ENCODE data around the gene ZCCHC14. TPM values are rescaled to one million over a fixed set of nuclear protein-coding genes. Genes with fewer than 3 reads are reported as not detected.
"Not testable (repeated sequence)": the region's sequence is repeated elsewhere in the genome, so short reads cannot be mapped to it uniquely, and the experiment has no call there.

ZCCHC14 gene
- total and polyA plus RNA-seq, 2 of the 13 experiments (the other 11 are each of a cell fraction or from before 2014, with no cell fraction given) = 12.4 to 12.5 TPM

DNA sequence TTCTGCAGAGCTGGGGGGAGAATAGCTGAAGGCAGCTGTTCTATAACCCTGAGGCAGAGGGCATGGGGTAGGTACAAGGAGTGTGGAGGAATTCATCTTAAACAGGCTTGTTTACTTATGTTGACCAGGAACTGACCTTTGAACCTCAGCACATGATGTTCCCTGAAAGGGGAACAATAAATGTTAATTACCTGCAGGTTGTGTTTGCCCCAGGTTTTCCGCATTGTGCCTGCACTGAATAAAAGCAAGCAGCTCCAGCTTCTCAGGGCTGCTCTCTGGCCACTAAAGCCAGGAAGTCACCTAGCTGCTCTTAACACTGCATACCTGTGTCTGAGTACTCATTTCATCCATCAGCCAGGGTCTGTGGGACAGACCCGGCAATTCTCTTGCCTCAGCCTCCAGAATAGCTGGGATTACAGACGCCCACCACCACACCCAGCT is 113.5 kb downstream of the ZCCHC14 start (continued):
- TF ChIP-seq, protein P1, sequence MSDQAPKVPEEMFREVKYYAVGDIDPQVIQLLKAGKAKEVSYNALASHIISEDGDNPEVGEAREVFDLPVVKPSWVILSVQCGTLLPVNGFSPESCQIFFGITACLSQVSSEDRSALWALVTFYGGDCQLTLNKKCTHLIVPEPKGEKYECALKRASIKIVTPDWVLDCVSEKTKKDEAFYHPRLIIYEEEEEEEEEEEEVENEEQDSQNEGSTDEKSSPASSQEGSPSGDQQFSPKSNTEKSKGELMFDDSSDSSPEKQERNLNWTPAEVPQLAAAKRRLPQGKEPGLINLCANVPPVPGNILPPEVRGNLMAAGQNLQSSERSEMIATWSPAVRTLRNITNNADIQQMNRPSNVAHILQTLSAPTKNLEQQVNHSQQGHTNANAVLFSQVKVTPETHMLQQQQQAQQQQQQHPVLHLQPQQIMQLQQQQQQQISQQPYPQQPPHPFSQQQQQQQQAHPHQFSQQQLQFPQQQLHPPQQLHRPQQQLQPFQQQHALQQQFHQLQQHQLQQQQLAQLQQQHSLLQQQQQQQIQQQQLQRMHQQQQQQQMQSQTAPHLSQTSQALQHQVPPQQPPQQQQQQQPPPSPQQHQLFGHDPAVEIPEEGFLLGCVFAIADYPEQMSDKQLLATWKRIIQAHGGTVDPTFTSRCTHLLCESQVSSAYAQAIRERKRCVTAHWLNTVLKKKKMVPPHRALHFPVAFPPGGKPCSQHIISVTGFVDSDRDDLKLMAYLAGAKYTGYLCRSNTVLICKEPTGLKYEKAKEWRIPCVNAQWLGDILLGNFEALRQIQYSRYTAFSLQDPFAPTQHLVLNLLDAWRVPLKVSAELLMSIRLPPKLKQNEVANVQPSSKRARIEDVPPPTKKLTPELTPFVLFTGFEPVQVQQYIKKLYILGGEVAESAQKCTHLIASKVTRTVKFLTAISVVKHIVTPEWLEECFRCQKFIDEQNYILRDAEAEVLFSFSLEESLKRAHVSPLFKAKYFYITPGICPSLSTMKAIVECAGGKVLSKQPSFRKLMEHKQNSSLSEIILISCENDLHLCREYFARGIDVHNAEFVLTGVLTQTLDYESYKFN (CRISPR knock-in tag; conservative IDR thresholded peaks at IDR 0.05) = peak; percentile 59
- TF ChIP-seq TBX2 (CRISPR knock-in tag; IDR thresholded peaks at IDR 0.05; ENCODE audit: borderline replicate concordance) (peak; percentile 71), HOXA3 (CRISPR knock-in tag; IDR thresholded peaks at IDR 0.05) (peak; percentile 60), KLF16 (CRISPR knock-in tag; IDR thresholded peaks at IDR 0.05) (0 out of 4 replicates have a peak, but pooled peaks of 1 of the 2 experiments have one; percentile 18), HMG20B (CRISPR knock-in tag; conservative IDR thresholded peaks at IDR 0.05) (0 out of 2 replicates have a peak, but pooled peaks have one; percentile 46), ZNF264 (CRISPR knock-in tag; IDR thresholded peaks at IDR 0.05) (peak; percentile 18; the same call in 1 of the 2 replicates), TGIF2 (CRISPR knock-in tag; IDR thresholded peaks at IDR 0.05) (peak; percentile 84; the same call in 1 of the 2 replicates), ELF1 (CRISPR knock-in tag; IDR thresholded peaks at IDR 0.05) (peak; percentile 58)
- TF ChIP-seq, protein P2, sequence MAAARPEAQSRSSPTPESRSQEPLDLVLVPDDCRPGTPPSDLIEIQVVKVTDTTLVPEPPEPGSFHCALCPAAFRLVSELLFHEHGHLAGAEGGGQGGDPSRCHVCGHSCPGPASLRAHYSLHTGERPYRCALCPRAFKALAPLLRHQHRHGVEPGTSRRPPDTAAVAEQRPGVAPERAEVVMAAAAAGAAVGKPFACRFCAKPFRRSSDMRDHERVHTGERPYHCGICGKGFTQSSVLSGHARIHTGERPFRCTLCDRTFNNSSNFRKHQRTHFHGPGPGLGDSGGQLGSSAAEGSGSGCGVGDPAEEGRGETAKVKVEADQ (CRISPR knock-in tag; IDR thresholded peaks at IDR 0.05; ENCODE audit: borderline replicate concordance) = 0 out of 2 replicates have a peak, but pooled peaks have one; percentile 13
- TF ChIP-seq, protein P3, sequence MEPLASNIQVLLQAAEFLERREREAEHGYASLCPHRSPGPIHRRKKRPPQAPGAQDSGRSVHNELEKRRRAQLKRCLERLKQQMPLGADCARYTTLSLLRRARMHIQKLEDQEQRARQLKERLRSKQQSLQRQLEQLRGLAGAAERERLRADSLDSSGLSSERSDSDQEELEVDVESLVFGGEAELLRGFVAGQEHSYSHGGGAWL (CRISPR knock-in tag; IDR thresholded peaks at IDR 0.05) = 0 out of 2 replicates have a peak, but pooled peaks have one; percentile 29
- TF ChIP-seq, protein P4, sequence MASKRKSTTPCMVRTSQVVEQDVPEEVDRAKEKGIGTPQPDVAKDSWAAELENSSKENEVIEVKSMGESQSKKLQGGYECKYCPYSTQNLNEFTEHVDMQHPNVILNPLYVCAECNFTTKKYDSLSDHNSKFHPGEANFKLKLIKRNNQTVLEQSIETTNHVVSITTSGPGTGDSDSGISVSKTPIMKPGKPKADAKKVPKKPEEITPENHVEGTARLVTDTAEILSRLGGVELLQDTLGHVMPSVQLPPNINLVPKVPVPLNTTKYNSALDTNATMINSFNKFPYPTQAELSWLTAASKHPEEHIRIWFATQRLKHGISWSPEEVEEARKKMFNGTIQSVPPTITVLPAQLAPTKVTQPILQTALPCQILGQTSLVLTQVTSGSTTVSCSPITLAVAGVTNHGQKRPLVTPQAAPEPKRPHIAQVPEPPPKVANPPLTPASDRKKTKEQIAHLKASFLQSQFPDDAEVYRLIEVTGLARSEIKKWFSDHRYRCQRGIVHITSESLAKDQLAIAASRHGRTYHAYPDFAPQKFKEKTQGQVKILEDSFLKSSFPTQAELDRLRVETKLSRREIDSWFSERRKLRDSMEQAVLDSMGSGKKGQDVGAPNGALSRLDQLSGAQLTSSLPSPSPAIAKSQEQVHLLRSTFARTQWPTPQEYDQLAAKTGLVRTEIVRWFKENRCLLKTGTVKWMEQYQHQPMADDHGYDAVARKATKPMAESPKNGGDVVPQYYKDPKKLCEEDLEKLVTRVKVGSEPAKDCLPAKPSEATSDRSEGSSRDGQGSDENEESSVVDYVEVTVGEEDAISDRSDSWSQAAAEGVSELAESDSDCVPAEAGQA (IDR thresholded peaks at IDR 0.05; ENCODE audit: low read depth) = 0 out of 2 replicates have a peak, but pooled peaks have one; percentile 21
- TF ChIP-seq, protein P4 (CRISPR knock-in tag; IDR thresholded peaks at IDR 0.05; ENCODE audit: borderline replicate concordance) = not testable (repeated sequence)
- TF ChIP-seq, protein P5, sequence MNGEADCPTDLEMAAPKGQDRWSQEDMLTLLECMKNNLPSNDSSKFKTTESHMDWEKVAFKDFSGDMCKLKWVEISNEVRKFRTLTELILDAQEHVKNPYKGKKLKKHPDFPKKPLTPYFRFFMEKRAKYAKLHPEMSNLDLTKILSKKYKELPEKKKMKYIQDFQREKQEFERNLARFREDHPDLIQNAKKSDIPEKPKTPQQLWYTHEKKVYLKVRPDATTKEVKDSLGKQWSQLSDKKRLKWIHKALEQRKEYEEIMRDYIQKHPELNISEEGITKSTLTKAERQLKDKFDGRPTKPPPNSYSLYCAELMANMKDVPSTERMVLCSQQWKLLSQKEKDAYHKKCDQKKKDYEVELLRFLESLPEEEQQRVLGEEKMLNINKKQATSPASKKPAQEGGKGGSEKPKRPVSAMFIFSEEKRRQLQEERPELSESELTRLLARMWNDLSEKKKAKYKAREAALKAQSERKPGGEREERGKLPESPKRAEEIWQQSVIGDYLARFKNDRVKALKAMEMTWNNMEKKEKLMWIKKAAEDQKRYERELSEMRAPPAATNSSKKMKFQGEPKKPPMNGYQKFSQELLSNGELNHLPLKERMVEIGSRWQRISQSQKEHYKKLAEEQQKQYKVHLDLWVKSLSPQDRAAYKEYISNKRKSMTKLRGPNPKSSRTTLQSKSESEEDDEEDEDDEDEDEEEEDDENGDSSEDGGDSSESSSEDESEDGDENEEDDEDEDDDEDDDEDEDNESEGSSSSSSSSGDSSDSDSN (CRISPR knock-in tag; IDR thresholded peaks at IDR 0.05) = peak; percentile 44; the same call in 1 of the 2 replicates

All from HepG2 (cell line).